HepG2 (cell line): ENCODE measurements around the gene CHCHD6.

Experiments used
- ARNT2 ChIP-seq: sonication (generic); formaldehyde crosslinking; IDR thresholded peaks from 2 replicates; pipeline ENCODE4 v1.8.0; 2022; ENCODE audit warnings: mild to moderate bottlenecking, low read depth, missing genetic modification reagents, moderate library complexity
- BRCA1 ChIP-seq: sonication (generic); formaldehyde crosslinking; IDR thresholded peaks from 2 replicates; pipeline ENCODE4 v1.4.0; 2020; ENCODE audit warnings: missing genetic modification reagents
- CTCF ChIP-seq: sonication (generic); formaldehyde crosslinking; IDR thresholded peaks from 2 replicates; pipeline ENCODE4 v1.5.0; 2020; ENCODE audit warnings: mild to moderate bottlenecking, missing genetic modification reagents, moderate library complexity
- MAX ChIP-seq: IDR thresholded peaks from 2 replicates; pipeline ENCODE4 v1.6.1; 2012; ENCODE audit warnings: inconsistent platforms
- POLR2A ChIP-seq, 2 experiments: IDR thresholded peaks; 2 replicates each; pipeline ENCODE4 v1.6.1; 2011; ENCODE audit warnings: low read depth in 2 of 2, low read length in 2 of 2, mild to moderate bottlenecking in 1 of 2, moderate library complexity in 1 of 2; ENCODE audit not compliant: insufficient read depth in 1 of 2
- PREB ChIP-seq: sonication (generic); formaldehyde crosslinking; IDR thresholded peaks from 2 replicates; pipeline ENCODE4 v1.4.0; 2020; ENCODE audit warnings: missing genetic modification reagents
- SMAD1 ChIP-seq: sonication (generic); formaldehyde crosslinking; IDR thresholded peaks from 2 replicates; pipeline ENCODE4 v1.4.0; 2020; ENCODE audit warnings: missing genetic modification reagents, low read depth, mild to moderate bottlenecking, borderline replicate concordance
- TOPORS ChIP-seq: sonication (generic); formaldehyde crosslinking; IDR thresholded peaks from 2 replicates; pipeline ENCODE4 v1.8.0; 2023; ENCODE audit warnings: mild to moderate bottlenecking, missing genetic modification reagents
- ZBTB21 ChIP-seq: sonication (generic); formaldehyde crosslinking; IDR thresholded peaks from 2 replicates; pipeline ENCODE4 v1.4.0; 2020; ENCODE audit warnings: missing genetic modification reagents
- ZNF772 ChIP-seq: sonication (generic); formaldehyde crosslinking; IDR thresholded peaks from 2 replicates; pipeline ENCODE4 v1.5.0; 2020; ENCODE audit warnings: mild to moderate bottlenecking, missing genetic modification reagents
- TF ChIP-seq, protein P1 (sequence below): sonication (generic); formaldehyde crosslinking; IDR thresholded peaks from 2 replicates; pipeline ENCODE4 v1.8.1; 2023; ENCODE audit warnings: missing genetic modification reagents, inconsistent platforms, borderline replicate concordance

- TF ChIP-seq ZNF772 (CRISPR knock-in tag) (no peak), CTCF (CRISPR knock-in tag) (peak; percentile 22; the same call in 1 of the 2 replicates), BRCA1 (CRISPR knock-in tag) (no peak), SMAD1 (CRISPR knock-in tag) (no peak), ARNT2 (CRISPR knock-in tag) (no peak), ZBTB21 (CRISPR knock-in tag) (no peak), POLR2A (IDR thresholded peaks at IDR 0.05; ENCODE audit: insufficient read depth in 1 of 2, low read depth in 2 of 2, low read length in 2 of 2) (no peak), PREB (CRISPR knock-in tag) (no peak), TOPORS (no peak), MAX (peak; percentile 74; the same call in 1 of the 2 replicates)
- TF ChIP-seq, protein P1, sequence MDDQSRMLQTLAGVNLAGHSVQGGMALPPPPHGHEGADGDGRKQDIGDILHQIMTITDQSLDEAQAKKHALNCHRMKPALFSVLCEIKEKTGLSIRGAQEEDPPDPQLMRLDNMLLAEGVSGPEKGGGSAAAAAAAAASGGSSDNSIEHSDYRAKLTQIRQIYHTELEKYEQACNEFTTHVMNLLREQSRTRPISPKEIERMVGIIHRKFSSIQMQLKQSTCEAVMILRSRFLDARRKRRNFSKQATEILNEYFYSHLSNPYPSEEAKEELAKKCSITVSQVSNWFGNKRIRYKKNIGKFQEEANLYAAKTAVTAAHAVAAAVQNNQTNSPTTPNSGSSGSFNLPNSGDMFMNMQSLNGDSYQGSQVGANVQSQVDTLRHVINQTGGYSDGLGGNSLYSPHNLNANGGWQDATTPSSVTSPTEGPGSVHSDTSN, result no peak
Observed at GRCh38 chr3:126959921-126960603, 256.0 kb downstream of the CHCHD6 start.
